HS-5 (cell line): ENCODE data around the gene ZSCAN4.

Experiments used
- DNase-seq: peaks from one replicate; pipeline ENCODE4 v3.0.0-alpha.2; 2012; ENCODE audit warnings: low read depth

The ZSCAN4 gene, protein sequence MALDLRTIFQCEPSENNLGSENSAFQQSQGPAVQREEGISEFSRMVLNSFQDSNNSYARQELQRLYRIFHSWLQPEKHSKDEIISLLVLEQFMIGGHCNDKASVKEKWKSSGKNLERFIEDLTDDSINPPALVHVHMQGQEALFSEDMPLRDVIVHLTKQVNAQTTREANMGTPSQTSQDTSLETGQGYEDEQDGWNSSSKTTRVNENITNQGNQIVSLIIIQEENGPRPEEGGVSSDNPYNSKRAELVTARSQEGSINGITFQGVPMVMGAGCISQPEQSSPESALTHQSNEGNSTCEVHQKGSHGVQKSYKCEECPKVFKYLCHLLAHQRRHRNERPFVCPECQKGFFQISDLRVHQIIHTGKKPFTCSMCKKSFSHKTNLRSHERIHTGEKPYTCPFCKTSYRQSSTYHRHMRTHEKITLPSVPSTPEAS

DNA sequence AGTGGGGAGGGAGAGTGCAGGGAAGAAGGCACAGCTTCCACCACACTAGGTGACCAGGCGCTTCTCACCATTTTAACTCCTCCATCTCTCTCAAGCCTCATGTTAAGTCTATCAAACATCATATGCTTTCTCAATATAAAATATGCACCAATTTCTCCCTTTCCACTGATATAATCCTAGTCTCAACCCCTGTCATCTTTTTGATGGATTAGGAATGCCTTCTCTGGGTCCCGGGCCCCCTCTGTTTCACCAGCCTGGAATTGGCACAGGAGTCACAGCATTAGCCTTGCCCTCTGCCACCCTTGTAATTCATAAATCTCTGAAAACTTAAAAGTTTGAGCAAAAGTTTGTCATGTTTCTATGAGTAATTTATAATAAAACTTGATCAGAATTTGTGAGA is at the start of gene ZSCAN4:
Gene ZSCAN4, plus strand, starts transcription at position 301 of the 400 bp plus-strand sequence. CDS start 7,211 bp downstream, outside the sequence.
- DNase-seq, result no peak

DNA sequence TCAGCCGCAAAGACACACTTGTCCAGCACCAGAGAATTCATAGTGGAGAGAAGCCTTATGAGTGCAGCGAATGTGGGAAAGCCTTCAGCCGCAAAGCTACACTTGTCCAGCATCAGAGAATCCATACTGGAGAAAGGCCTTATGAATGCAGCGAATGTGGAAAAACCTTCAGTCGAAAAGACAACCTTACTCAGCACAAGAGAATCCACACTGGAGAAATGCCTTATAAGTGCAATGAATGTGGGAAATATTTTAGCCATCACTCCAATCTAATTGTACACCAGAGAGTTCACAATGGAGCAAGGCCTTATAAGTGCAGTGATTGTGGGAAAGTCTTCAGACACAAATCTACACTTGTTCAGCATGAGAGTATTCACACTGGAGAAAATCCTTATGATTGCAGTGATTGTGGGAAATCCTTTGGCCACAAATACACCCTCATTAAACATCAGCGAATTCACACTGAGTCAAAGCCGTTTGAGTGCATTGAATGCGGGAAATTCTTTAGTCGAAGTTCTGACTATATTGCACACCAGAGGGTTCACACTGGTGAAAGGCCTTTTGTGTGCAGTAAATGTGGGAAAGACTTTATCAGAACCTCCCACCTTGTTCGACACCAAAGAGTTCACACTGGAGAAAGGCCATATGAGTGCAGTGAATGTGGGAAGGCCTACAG is 47.9 kb upstream of the ZSCAN4 start:
- no peak for DNase-seq

DNA sequence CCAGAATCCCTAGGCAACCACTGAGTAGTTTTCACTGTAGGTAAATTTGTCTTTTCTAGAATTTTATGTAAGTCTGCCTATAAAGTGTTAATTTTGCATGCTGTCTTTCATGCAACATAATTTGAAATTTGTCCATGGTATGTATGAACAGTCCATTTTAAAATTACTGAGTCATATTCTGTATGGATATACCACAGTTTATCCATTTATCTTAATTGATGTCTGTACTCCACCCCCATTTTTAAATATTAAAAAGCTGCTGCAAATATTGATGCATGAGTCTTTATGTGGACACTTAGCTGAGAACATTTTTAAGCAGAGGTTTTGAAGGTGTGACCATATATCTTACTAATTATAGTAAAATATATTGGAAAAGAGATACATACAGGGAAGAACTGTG is 45.6 kb upstream of the ZSCAN4 start:
- no peak for DNase-seq

DNA sequence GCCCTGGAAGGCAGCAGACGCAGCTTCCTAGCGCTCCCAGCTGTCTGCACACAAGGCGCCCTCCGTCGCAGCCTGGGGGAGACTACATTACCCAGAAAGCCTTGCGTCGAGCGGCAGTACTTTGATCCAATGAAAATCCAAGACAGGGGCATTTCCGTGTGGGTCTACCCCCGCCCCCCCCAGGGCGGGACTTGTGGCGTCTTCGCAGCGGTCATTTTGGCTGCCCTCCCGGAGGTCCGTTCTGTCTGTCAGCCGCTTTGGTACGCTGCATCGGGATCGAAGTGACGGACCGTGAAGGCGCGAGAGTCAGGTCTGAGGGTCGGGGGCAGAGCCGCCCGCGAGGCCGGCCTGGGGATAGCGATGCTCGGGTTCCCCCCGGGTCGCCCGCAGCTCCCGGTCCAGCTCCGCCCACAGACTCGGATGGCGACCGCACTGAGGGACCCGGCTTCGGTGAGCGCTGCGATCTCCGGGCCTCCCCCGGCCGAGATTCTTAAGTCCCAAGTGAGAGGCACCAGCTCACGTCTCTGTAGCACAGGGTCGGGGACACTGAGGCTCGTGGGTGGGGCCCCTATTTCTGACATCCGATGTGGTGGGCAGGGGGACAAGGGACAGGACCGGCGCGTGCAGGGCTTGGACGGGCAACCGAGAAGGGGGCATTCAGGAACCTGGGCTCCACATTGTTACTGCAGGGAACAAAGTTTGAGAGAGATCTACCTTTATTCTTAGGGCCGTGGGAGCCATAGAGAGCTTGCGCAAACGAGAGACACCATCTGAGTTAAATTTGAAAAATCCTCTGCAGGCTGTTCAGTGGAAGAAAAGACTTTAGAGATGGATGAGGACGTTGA is 35.5 kb upstream of the ZSCAN4 start, which contains the start of gene ZNF211:
Gene ZNF211, plus strand, starts transcription at position 182 of the 845 bp plus-strand sequence. Its CDS starts 179 bp downstream, at position 361.
- DNase-seq, result peak; percentile 72

DNA sequence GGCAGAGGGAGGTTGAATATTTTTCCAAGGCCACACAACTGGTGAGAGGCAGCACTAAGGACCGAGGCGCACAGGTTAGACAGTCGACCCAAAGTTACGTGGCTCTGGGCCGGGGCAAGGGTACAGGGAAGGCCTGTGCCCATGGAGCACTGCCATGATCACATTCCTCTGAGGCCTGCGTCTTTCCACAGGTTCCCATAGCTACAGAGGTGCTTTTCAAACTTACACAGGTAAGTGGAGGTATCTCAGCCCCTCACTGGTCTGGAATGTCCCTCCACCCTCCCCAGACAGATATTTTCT is 35.0 kb upstream of the ZSCAN4 start:
- DNase-seq, result no peak

DNA sequence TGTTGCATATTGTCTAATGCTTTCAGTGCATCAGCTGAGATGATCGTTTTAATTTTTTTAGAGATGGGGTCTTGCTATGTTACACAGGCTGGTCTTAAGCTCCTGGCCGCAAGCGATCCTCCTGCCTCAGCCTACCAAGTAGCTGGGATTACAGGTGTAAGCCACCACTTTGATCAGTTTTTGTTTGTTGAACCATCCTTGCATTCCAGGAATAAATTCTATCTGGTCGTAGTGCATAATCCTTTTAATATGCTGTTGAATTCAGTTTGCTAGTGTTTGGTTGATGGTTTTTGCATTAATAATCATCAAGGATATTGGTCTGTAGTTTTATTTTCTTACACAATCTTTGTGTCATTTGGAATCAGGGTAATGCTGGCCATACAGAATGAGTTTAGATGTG is 31.4 kb upstream of the ZSCAN4 start:
- DNase-seq, result no peak

DNA sequence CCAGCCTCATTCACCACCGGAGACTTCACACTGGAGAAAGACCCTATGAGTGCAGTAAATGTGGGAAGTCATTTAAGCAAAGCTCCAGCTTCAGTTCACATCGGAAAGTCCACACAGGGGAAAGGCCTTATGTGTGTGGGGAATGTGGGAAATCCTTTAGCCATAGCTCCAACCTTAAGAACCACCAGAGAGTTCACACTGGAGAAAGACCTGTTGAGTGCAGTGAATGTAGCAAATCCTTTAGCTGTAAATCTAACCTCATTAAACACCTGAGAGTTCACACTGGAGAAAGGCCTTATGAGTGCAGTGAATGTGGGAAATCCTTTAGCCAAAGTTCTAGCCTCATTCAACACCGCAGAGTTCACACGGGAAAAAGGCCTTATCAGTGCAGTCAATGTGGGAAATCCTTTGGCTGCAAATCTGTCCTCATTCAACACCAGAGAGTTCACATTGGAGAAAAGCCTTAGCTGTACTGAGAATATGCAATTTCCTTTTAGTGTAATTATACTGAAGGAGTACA is 27.0 kb upstream of the ZSCAN4 start:
- no peak for DNase-seq

DNA sequence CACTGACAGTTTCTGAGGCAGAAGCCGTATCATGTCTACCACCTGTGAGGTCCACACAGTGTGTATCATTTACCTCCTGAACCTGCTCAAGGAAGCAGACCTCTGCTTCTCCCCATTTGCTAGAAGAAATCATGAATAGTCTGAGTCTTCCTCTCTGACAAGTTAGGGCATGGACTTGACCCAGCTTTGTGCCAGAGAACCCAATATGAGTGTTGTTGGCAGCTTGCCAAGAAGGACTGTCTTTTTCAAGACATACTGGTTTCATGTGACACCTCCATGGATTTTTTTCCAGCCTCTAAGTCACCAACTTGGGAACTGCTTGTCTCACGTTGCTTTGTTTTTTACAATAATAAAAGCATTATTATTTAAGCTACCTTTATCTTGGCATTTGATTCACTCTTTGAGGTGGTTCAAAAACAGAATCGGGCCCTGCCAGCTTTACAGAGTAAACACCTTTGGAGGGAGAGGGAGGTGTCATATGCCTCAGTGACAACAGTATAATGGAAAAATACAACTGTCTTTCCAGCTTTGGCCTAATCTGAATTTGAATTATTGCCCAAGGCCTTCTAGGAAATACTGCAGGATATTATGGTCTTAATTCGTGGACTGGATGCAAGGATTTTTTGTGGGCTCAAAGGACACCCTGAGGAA is 26.2 kb upstream of the ZSCAN4 start:
- DNase-seq, result no peak

DNA sequence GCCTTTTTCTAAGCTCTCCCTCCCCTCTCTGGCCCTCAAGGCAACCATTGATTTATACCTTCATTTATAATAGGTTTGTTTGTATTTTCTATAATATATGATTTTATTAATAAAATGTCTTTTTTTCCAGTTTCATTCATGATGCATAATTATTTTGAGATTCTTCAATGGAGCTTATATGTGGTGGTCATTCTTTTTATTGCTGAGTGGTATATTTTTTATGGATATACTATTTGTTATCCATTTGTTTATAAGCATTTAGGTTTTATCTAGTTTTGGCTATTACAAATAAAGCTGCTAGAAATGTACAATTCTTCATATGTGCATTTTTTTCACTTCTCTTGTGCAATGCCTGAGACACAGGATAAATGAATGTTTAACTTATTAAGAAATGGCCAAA is 25.0 kb upstream of the ZSCAN4 start:
- DNase-seq, result no peak

DNA sequence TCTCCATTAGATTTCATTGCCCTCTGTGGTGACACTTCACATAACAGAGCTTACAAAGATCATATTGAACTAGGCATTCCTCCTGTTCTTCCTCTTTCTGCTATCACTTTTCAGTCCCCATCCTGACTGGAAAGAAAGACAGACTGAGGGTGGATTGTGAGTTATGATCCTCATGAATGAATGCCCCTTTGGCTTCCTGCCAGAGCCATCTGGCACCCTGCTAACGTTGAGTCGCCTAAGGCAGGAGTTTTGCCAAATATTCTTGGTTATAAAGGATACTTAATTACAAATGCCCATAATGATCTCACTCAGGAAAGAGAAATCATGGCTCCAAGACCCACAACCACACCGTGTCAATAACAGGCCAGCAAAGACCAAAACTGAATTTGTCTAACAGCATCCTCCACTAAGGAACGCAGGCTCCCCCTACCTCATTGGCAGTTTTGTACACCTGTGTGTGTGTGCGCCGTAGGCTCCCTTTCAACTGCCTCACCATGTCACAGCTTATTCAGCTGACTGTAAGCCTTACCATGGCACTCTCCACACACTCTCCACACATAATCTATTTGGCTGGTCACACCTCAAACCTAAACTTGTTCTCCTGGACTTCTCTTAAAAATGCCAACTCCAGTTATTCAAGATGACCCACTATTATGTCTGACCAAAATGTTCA is 20.3 kb upstream of the ZSCAN4 start:
- no peak for DNase-seq

DNA sequence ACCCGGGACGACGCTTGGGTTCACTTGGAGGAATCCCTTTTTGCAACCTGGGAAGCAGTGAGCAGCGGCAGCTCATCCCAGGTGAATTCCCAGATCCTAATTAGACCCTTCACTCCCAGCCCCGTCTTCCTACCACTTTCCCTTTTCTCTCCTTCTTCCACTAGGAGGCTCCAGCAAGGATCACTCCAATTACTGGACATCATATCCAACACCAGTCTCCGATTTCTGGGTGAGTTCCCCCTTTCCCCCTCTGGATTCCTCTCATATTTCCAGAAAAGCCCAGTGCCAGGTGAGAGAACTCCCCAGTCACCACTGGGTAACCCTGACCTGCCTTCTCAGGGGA is 17.1 kb upstream of the ZSCAN4 start:
- no peak for DNase-seq

DNA sequence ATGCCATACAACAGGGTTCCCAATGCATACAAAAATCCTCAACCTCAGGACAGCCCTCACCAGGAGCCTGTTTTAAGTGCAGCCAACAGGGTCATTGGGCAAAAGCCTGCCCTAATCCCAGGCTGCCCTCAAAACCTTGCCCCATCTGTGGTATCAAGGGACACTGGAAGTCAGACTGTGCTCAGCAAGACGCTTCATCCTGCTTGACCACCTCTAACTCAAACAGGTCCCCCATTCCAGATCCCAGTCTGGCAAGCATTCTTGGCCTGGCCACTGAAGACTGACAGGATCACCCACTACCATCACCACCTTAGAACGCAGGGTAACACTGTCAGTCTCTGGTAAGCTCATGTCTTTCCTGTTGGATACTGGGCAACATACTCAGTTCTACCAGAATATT is 15.0 kb upstream of the ZSCAN4 start:
- DNase-seq, result no peak

DNA sequence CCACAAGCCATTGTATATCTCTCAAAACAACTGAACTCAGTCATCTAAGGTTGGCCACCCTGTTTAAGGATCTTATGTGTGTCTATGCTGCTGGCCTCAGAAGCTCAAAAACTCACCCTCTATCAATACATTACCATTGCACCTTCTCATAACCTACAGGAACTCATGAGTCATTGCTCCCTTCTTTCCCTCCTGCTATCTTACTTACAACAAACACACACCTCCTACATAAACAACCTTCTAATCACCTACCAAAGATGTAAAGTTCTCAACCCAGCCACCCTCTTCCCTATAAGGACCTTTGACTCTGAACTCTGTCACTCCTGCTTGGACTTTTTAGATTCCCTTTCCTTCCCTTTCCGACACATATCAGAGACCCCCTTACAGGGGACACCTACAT is 13.3 kb upstream of the ZSCAN4 start:
- no peak for DNase-seq

DNA sequence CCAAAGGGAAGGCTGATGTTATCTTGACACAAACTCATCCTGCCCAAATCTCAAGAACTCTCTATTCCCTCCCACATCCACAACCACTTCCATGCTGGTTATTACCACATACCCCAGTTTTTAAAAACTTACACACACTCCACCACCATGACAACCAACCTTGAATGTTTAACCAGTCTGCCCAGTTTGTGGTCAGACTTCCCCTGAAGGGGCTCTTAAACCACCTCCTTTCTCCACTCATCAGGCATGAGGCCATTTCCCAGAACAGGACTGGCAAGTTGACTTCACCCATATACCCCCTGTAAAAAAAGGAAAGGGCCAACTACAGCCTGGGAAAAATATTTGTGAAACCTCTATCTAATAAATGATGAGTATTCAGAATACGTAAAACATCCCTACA is 12.4 kb upstream of the ZSCAN4 start:
- no peak for DNase-seq

DNA sequence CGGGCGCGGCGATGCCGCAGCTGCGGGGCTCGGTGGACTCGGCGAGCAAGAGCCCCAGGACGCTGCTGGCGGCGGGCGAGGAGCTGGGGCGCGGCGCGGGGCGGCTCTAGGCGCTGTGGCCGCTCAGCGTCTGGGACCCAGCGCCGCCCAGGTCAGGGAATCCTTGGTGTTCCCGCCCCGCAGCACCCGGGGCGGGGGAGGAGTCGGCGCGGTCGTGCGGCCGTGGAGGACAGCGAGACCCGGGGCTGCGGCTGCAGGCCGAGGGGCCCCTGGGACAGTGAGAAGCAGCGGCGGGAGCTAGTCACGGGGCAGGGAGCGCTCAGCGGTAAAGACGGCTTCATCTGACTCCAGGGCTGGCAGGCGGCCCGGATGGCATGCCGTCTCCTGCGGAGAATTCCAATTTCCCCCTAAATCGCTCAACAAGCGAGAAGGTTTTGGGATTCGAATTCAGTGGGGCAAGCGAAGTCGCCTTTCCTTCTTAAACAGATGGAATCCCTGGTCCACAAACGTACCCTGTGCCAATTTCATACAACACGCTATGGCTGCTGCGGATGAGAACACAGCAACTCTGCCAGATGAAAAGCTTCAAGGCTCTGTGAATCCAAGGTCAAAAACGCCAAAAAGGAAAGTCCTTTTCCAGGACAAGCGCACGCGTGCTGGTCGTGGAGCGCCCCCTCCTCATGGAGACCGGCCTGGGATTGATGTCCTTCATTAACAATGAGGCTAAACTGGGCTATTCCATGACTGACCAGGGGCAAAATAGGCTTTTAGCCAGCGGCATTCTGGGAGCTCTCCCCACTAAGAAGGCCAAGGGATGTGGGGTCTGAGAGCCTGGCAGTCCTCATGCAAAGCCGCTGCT is 4.2 kb upstream of the ZSCAN4 start:
- DNase-seq, result no peak

DNA sequence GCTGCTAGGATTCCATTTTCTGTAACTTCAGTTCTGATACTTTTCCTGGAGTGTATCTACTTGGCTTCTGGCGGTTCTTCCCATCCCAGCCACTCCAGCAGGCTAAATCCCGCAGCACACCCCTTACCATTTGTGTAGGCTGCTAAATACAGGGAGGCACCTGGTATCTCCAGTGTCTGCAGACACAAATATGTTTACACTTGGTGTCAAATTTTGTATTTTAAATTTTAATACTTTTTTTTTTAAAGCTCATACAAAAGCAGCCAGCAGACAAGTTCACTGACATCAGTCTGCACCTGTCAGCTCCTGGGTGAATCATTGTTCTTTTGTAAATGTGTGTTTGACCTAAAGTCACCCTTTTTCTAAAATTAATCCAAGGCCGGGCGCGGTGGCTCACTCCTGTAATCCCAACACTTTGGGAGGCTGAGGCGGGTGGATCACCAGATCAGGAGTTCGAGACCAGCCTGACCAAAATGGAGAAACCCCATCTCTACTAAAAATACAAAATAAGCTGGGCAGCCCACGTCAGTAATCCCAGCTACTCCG is 3.4 kb upstream of the ZSCAN4 start:
- DNase-seq, result no peak

DNA sequence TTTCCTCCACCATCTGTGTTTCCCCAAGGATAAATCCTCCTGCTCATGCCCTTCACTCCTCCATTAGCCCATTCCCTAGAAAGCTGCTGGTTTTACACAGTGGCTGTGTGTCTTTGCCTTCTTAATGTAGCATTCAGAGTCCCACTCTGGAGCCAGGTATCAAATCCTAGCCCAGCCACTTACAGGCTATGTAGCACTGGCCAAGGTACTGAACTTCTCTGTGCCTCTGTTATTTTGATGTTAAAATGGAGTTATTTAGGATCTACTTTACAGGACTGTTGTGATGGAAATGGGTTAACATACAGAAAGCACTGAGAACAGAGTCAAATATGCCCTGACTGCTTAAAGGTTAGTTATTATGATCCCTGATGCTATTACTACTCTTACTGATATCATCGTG is 1.5 kb upstream of the ZSCAN4 start:
- DNase-seq, result no peak

DNA sequence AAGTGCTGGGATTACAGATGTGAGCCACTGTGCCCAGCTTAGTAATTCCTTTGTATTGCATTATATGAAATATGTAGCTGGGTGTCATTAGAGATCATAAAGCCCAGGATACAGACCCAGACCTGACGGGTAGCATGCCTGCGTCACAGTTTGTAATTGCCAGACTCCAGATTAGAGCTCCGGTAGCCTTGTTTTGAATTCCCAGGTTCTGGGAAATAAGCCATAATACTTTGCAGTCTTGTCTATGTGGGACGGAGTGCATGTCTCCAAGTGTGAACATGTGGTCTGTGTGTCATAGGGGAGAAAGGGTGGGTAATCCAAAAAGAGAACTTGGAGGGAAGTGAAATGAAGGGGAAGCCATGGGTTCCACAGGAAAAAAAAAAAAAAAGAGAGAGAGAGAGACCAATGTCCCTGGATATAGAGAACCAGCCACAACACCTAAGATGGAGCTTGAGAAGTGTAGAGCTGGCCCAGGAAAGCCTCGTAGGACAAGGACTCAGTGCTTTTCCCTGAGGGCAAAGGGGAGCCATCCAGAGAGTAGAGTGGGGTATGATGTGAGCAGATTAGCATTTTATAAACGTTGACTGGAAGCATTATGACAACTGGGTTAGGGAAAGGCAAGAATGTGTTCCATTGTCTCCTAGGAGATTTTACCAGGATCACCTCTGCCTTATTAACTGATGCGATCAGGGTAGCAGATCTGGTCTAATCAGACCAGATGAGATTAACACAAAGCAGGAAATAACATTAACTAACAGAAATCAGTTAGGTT is 2.6 kb downstream of the ZSCAN4 start:
- DNase-seq, result no peak

DNA sequence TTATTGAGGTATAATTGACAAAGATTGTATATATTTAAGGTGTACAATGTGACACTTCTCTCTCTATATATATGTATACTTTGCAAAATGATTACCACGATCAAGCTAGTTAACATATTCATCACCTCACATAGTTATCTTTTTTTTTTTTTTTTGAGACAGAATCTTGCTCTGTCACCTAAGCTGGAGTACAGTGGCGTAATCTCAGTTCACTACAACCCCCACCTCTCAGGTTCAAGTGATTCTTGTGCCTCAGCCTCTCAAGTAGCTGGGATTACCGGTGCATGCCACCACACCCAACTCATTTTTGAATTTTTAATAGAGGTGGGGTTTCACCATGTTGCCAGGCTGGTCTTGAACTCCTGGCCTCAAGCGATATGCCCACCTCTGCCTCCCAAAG is 3.7 kb downstream of the ZSCAN4 start:
- no peak for DNase-seq

DNA sequence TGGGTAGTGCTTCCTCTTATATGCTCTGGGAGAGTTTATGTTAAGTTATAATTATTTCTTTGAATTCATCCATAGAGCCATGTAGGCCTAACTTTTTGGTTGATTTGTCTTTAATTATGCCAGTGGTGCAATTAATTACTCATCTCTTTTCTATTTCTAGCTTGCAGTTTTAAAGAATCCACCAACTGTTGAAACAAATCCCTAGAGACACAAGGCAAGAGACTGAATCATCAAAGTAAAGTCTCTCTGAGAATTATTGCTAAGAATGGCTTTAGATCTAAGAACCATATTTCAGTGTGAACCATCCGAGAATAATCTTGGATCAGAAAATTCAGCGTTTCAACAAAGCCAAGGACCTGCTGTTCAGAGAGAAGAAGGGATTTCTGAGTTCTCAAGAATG is 7.1 kb downstream of the ZSCAN4 start:
- DNase-seq, result no peak
